IMR-90 (cell line): ENCODE results near the gene ATOSA. TPM values are rescaled to one million over a fixed set of nuclear protein-coding genes. Genes with fewer than 3 reads are reported as not detected.

Experiments used
- ATAC-seq: fragments of 200-7000 bp; cut with Tn5 transposase; 2 replicates; pipeline ENCODE4 v1.9.1; 2020; ENCODE audit warnings: low read depth, mild to moderate bottlenecking, moderate library complexity
- BruUV-seq: library from RNA; stranded (reverse); fragments of 400-500 nt; replicated peaks from 2 replicates; lab custom pipeline; 2021; lab: Mats Ljungman, UMichigan
- CTCF ChIA-PET: fragments of 300-600 bp; formaldehyde crosslinking; extraction: SDS; loops from one replicate; lab custom pipeline; 2021; ENCODE audit warnings: antibody characterized with exemption; lab: Yijun Ruan, JAX
- POLR2A ChIA-PET: fragments of 300-600 bp; sonication (Branson Sonifier 250); formaldehyde crosslinking; loops from one replicate; lab custom pipeline; 2022; ENCODE audit warnings: antibody characterized with exemption; ENCODE audit not compliant: unreplicated experiment; lab: Charles Lee
- DNase-seq: peaks from one replicate; pipeline ENCODE4 v3.0.0; 2013
- H2AFZ ChIP-seq: replicated peaks from 2 replicates; pipeline ENCODE3; 2013; ENCODE audit warnings: low read length, mild to moderate bottlenecking; ENCODE audit not compliant: poor library complexity
- H2AK5ac ChIP-seq: 2 replicates; pipeline ENCODE4 v1.6.1; 2013; ENCODE audit warnings: low read depth, low read length, inconsistent platforms
- H2AK9ac ChIP-seq: replicated peaks from 2 replicates; pipeline ENCODE3; 2013; ENCODE audit warnings: mild to moderate bottlenecking, low read depth, low read length, moderate library complexity; ENCODE audit not compliant: poor library complexity
- H2BK120ac ChIP-seq: 2 replicates; pipeline ENCODE4 v1.6.1; 2013; ENCODE audit warnings: low read depth, low read length, inconsistent platforms
- H2BK15ac ChIP-seq: 3 replicates; pipeline ENCODE4 v1.6.1; 2013; ENCODE audit warnings: low read depth, low read length, inconsistent platforms
- H2BK20ac ChIP-seq: 2 replicates; pipeline ENCODE4 v1.6.1; 2013; ENCODE audit warnings: low read depth, mild to moderate bottlenecking, inconsistent platforms, low read length, moderate library complexity
- H2BK5ac ChIP-seq: 2 replicates; pipeline ENCODE4 v1.6.1; 2013; ENCODE audit warnings: mild to moderate bottlenecking, low read depth, low read length, inconsistent platforms; ENCODE audit not compliant: poor library complexity, severe bottlenecking
- H3K14ac ChIP-seq: replicated peaks from 2 replicates; pipeline ENCODE4 v1.6.1; 2013; ENCODE audit warnings: low read depth, low read length, inconsistent platforms
- H3K18ac ChIP-seq: 2 replicates; pipeline ENCODE4 v1.6.1; 2013; ENCODE audit warnings: low read depth, low read length, control low read depth
- H3K23ac ChIP-seq: 2 replicates; pipeline ENCODE4 v1.6.1; 2013; ENCODE audit warnings: low read depth, low read length, inconsistent platforms
- H3K27ac ChIP-seq: 2 replicates; pipeline ENCODE4 v1.5.1; 2013; ENCODE audit warnings: mild to moderate bottlenecking, control low read depth, low read length; ENCODE audit not compliant: insufficient read depth
- H3K27me3 ChIP-seq: 2 replicates; pipeline ENCODE4 v1.6.1; 2013; ENCODE audit warnings: low read length; ENCODE audit not compliant: control insufficient read depth, insufficient read depth
- H3K36me3 ChIP-seq: 2 replicates; pipeline ENCODE4 v1.6.1; 2013; ENCODE audit warnings: low read length, mixed read lengths; ENCODE audit not compliant: control insufficient read depth, insufficient read depth
- H3K4ac ChIP-seq: 2 replicates; pipeline ENCODE4 v1.6.1; 2013; ENCODE audit warnings: low read depth, low read length, inconsistent platforms
- H3K4me1 ChIP-seq: 2 replicates; pipeline ENCODE4 v1.6.1; 2013; ENCODE audit warnings: low read length, mixed read lengths; ENCODE audit not compliant: control insufficient read depth, insufficient read depth
- H3K4me2 ChIP-seq: 2 replicates; pipeline ENCODE4 v1.6.1; 2013; ENCODE audit warnings: low read depth, mild to moderate bottlenecking, control low read depth, low read length, moderate library complexity
- H3K4me3 ChIP-seq: 2 replicates; pipeline ENCODE4 v1.5.1; 2013; ENCODE audit warnings: low read depth, mild to moderate bottlenecking, control low read depth, low read length, moderate library complexity; ENCODE audit not compliant: insufficient read depth
- H3K56ac ChIP-seq: 2 replicates; pipeline ENCODE4 v1.6.1; 2013; ENCODE audit warnings: low read length, inconsistent platforms; ENCODE audit not compliant: insufficient read depth; ENCODE audit errors: extremely low read depth
- H3K79me1 ChIP-seq, 2 experiments: 2 replicates each; pipeline ENCODE4 v1.6.1; 2013; ENCODE audit warnings: low read length in 2 of 2, inconsistent platforms in 1 of 2, low read depth in 1 of 2
- H3K9ac ChIP-seq: 2 replicates; pipeline ENCODE4 v1.6.1; 2013; ENCODE audit warnings: low read depth, low read length, control low read depth
- H3K9me1 ChIP-seq: 2 replicates; pipeline ENCODE4 v1.6.1; 2013; ENCODE audit warnings: low read length, inconsistent platforms; ENCODE audit not compliant: insufficient read depth
- H3K9me3 ChIP-seq: 2 replicates; pipeline ENCODE4 v1.6.1; 2013; ENCODE audit warnings: low read length; ENCODE audit not compliant: control insufficient read depth, insufficient read depth
- H4K20me1 ChIP-seq: 2 replicates; pipeline ENCODE4 v1.6.1; 2013; ENCODE audit warnings: low read length, inconsistent platforms; ENCODE audit not compliant: insufficient read depth
- H4K5ac ChIP-seq: 2 replicates; pipeline ENCODE4 v1.6.1; 2013; ENCODE audit warnings: mild to moderate bottlenecking, low read depth, low read length, control low read depth
- H4K8ac ChIP-seq, 2 experiments: 2 replicates each; pipeline ENCODE4 v1.6.1; 2013; ENCODE audit warnings: low read depth in 2 of 2, low read length in 2 of 2, control low read depth in 1 of 2, inconsistent platforms in 1 of 2
- H4K91ac ChIP-seq: 2 replicates; pipeline ENCODE4 v1.6.1; 2013; ENCODE audit warnings: low read depth, low read length, inconsistent platforms; ENCODE audit not compliant: insufficient read depth
- BHLHE40 ChIP-seq: fragments of 150-350 bp; IDR thresholded peaks from 2 replicates; pipeline ENCODE4 v1.6.1; 2016; ENCODE audit warnings: mild to moderate bottlenecking, low read depth, low read length
- CHD1 ChIP-seq: IDR thresholded peaks from 2 replicates; pipeline ENCODE4 v1.6.1; 2012; ENCODE audit warnings: low read depth, low read length, improper control_type of control experiment
- MAFK ChIP-seq: IDR thresholded peaks from 2 replicates; pipeline ENCODE4 v1.6.1; 2012; ENCODE audit warnings: low read depth, low read length, improper control_type of control experiment
- MAZ ChIP-seq: IDR thresholded peaks from 2 replicates; pipeline ENCODE4 v1.6.1; 2012; ENCODE audit warnings: low read depth, mild to moderate bottlenecking, low read length, improper control_type of control experiment, moderate library complexity, borderline replicate concordance
- MXI1 ChIP-seq: IDR thresholded peaks from 2 replicates; pipeline ENCODE4 v1.6.1; 2012; ENCODE audit warnings: low read depth, mild to moderate bottlenecking, low read length, moderate library complexity, borderline replicate concordance
- NFE2L2 ChIP-seq: fragments of 150-350 bp; IDR thresholded peaks from 2 replicates; pipeline ENCODE4 v1.6.1; 2016; ENCODE audit warnings: low read depth, mild to moderate bottlenecking, low read length
- POLR2A ChIP-seq: IDR thresholded peaks from 2 replicates; pipeline ENCODE4 v1.6.1; 2012; ENCODE audit warnings: mild to moderate bottlenecking, low read depth, low read length
- RAD21 ChIP-seq: IDR thresholded peaks from 2 replicates; pipeline ENCODE4 v1.6.1; 2012; ENCODE audit warnings: low read length, improper control_type of control experiment
- RCOR1 ChIP-seq: IDR thresholded peaks from 2 replicates; pipeline ENCODE4 v1.6.1; 2012; ENCODE audit warnings: mild to moderate bottlenecking, low read length, improper control_type of control experiment; ENCODE audit not compliant: insufficient replicate concordance
- RFX5 ChIP-seq: IDR thresholded peaks from 2 replicates; pipeline ENCODE4 v1.8.0; 2012; ENCODE audit warnings: low read depth, mild to moderate bottlenecking, low read length, moderate library complexity
- SMC3 ChIP-seq: fragments of 150-350 bp; IDR thresholded peaks from 2 replicates; pipeline ENCODE4 v1.6.1; 2016; ENCODE audit warnings: low read depth, mild to moderate bottlenecking, antibody characterized with exemption, low read length, moderate library complexity
- USF2 ChIP-seq: fragments of 150-350 bp; IDR thresholded peaks from 2 replicates; pipeline ENCODE4 v1.6.1; 2017; ENCODE audit warnings: mild to moderate bottlenecking, antibody characterized with exemption, low read length, low read depth
- WGBS, 2 experiments: methylation state at CpG; one replicate each; pipeline versions ENCODE4 v1.1.5 to v1.1.7; 2013; ENCODE audit warnings: missing lambda C conversion rate in 2 of 2; ENCODE audit not compliant: insufficient read length in 1 of 2; ENCODE audit errors: extremely low coverage in 2 of 2; 5-methylcytosine and 5-hydroxymethylcytosine counted together
- dilution Hi-C: fragments of 300-500 bp; cut with HindIII; formaldehyde crosslinking; loops from one replicate; pipeline ENCODE4 v1.14.3; 2018; ENCODE audit warnings: low sequenced_read_pairs; ENCODE audit not compliant: unreplicated experiment
- in situ Hi-C: fragments of 300-500 bp; cut with MboI; formaldehyde crosslinking; loops from 3 replicates; pipeline ENCODE4 v1.14.3; 2019; ENCODE audit warnings: low sequenced_read_pairs, inconsistent platforms, mixed read lengths
- intact Hi-C: fragments of 100-400 bp; cut with micrococcal nuclease; formaldehyde crosslinking; loops from 2 replicates; pipeline ENCODE4 v1.10.0; 2022
- polyA plus RNA-seq, 3 experiments: library from polyadenylated mRNA; depleted of rRNA; stranded (reverse); fragments of >200 nt; gene quantifications; 2 replicates each; pipeline ENCODE4 v1.2.3, GENCODE V29; 2012; ENCODE audit warnings: low replicate concordance in 1 of 3
- total RNA-seq: library from RNA; depleted of rRNA; stranded (reverse); fragments of >200 nt; gene quantifications from 2 replicates; pipeline ENCODE4 v1.2.3, GENCODE V29; 2012
- TF ChIP-seq, protein P1 (sequence below): fragments of 150-350 bp; IDR thresholded peaks from 2 replicates; pipeline ENCODE4 v1.6.1; 2016; ENCODE audit warnings: low read depth, mild to moderate bottlenecking, low read length, moderate library complexity, borderline replicate concordance

The ATOSA gene
- total and polyA plus RNA-seq, 2 of the 4 experiments (the other 2 are of a cell fraction) = 13.2 to 17.2 TPM

DNA sequence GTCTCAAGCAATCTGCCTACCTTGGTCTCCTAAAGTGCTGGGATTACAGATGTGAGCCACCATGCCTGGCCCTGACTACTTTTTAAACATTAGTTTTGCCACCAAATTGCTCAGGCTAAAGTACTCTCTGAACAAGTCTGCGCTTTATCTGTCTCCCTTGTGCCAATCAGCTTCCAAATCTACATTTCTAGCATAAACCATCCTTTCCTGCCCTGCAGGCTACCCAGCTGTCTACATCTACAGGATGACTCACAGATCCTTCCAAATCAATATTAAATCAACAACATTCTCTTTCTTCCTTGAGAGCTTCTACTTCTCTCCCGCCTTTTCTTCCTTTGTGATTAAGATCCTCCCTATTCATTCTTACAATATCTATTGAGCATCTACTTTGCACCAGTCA is 16.0 kb upstream of the ATOSA start:
- dilution Hi-C loops = no loop called here
- CTCF ChIA-PET = no interaction called here
- in situ Hi-C loops = no loop called here
- DNase-seq (no peak), ATAC-seq (no peak; the same call in 1 of the 2 replicates)
- Histone ChIP-seq H3K36me3 (no peaks in the 10 kb centered on the region), H2BK15ac (no peak overlapping the region), H3K4me3 (no peak overlapping the region), H4K91ac (no peak overlapping the region), H4K20me1 (no peaks in the 10 kb centered on the region), H4K8ac (no peak overlapping the region), H3K4me2 (no peak overlapping the region), H3K4me1 (peaks cover 1% of the 10 kb centered on the region; the same call in 1 of the 2 replicates), H3K79me1 (no peaks in the 10 kb centered on the region), H3K56ac (no peak overlapping the region), H3K27ac (no peak overlapping the region), H3K23ac (no peak overlapping the region), H2BK20ac (no peak overlapping the region), H2AK5ac (no peak overlapping the region), H3K14ac (no peak overlapping the region), H3K27me3 (peaks cover 16% of the 10 kb centered on the region), H3K18ac (no peak overlapping the region), H2AK9ac (no peak overlapping the region), H4K5ac (no peak overlapping the region), H2BK120ac (no peak overlapping the region), H3K9me3 (no peaks in the 10 kb centered on the region), H2AFZ (no peak overlapping the region), H3K9ac (no peak overlapping the region), H3K9me1 (no peaks in the 10 kb centered on the region), H2BK5ac (no peak overlapping the region), H3K4ac (no peak overlapping the region)
- TF ChIP-seq NFE2L2 (no peak), USF2 (no peak), SMC3 (no peak), MAZ (no peak), MAFK (no peak), RCOR1 (no peak), RFX5 (no peak), MXI1 (no peak), POLR2A (no peak), RAD21 (no peak), CHD1 (no peak), BHLHE40 (no peak)
- TF ChIP-seq, protein P1, sequence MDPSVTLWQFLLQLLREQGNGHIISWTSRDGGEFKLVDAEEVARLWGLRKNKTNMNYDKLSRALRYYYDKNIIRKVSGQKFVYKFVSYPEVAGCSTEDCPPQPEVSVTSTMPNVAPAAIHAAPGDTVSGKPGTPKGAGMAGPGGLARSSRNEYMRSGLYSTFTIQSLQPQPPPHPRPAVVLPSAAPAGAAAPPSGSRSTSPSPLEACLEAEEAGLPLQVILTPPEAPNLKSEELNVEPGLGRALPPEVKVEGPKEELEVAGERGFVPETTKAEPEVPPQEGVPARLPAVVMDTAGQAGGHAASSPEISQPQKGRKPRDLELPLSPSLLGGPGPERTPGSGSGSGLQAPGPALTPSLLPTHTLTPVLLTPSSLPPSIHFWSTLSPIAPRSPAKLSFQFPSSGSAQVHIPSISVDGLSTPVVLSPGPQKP = no peak
- WGBS, 2 experiments = 79% methylated on average over 1 of the region's 2 CpGs; no CpG with 5 or more reads in 1 of the 2 experiments
- intact Hi-C loops = no loop called here
- BruUV-seq = no TSS peak
- POLR2A ChIA-PET = no interaction called here
